ENCODE results near the gene TLE5. TPM values are rescaled to one million over a fixed set of nuclear protein-coding genes. Genes with fewer than 3 reads are reported as not detected.
A peak's percentile ranks its signal among the peaks of the same experiment; 100 is the strongest.
"Not testable (repeated sequence)": the region's sequence is repeated elsewhere in the genome, so short reads cannot be mapped to it uniquely, and the experiment has no call there.

TLE5 gene
- polyA plus RNA-seq, 3 donors, result 421 to 476 (median 472) TPM

GRCh38 chr19:3096902-3097326, 34.6 kb upstream of the TLE5 start:
- DNase-seq (ENCODE audit: low read depth in 3 of 3, low spot score in 2 of 3), result no peak

- DNase-seq (ENCODE audit: low read depth in 3 of 3, low spot score in 2 of 3), result no peak
These were observed 34.1 kb upstream of the TLE5 start for GRCh38 chr19:3096267-3096901.

DNA sequence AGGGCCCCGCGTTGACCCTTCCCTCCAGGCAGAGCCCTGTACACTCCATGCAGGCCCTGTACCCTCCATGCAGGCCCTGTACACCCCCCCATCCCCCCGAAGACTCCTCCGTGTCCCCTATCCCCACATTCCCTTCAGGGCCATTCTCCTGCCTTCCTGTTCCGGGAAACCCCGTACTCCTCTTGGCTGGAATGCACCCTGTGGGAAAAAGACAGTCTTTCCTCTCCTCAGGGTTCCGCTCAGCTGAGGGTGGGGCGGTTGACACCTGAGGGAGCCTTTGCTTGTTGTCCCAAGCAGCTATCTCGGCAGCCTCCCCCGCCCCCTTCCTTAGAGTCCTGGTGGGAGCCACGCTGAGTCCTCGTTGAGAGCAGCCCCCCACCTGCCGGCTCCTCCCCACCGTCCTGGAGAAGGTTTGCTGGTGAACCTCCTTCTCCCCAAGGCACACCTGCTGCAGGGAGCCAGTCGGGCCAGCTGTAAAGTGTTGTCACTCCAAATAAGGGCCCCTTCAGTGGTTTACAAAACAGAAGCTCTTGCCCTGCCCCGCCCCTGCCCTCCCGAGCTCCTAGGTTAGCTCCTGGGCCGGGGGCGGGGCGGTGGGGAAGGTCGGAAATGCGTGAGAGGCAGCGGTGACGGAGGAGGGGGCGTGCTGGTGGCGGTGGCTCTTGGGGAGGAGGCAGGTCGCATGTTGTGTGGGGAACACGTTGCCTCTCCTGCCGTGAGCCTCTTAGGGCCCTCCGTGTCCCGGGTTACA, 33.3 kb upstream of the TLE5 start:
- DNase-seq (ENCODE audit: low read depth in 3 of 3, low spot score in 2 of 3), result no peak

DNA sequence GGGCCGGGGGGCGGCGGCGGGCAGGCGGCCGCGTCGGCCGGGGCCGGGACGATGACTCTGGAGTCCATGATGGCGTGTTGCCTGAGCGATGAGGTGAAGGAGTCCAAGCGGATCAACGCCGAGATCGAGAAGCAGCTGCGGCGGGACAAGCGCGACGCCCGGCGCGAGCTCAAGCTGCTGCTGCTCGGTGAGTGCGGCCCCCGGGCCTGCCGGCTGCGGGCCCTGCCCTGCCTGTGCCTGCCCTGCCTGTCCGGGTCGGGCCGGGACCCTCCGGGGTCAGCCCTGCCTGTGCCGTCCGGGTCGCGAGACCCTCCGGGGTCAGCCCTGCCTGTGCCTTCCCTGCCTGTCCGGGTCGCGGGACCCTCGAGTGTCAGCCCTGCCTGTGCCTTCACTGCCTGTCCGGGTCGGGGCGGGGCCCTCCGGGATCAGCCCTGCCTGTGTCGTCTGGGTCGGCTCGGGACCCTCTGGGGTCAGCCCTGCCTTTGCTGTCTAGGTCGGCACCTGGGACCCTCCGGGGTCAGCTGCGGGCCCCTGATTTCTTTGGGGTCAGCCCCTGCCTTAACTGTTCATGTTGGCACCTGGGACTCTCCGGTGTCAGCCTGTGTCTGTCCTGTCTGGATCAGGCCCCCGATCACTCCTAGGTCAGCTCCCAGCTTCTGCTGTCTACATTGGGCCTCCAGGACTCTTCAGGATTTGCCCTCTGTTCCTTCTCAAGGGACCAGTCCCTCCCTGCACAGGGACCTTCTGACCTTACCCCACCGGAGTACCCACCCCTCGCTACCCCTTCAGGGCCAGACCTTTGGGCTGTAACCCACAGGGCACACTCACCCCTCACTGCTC, 32.5 kb upstream of the TLE5 start:
- no peak for DNase-seq (ENCODE audit: low read depth in 3 of 3, low spot score in 2 of 3)

- DNase-seq (ENCODE audit: low read depth in 3 of 3, low spot score in 2 of 3), result not testable (repeated sequence)
These were observed 27.1 kb upstream of the TLE5 start for GRCh38 chr19:3089299-3089855.

- no peak for DNase-seq (ENCODE audit: low read depth in 3 of 3, low spot score in 2 of 3)
These were observed 25.5 kb upstream of the TLE5 start for GRCh38 chr19:3087769-3088168.

GRCh38 chr19:3084943-3085342, 22.6 kb upstream of the TLE5 start:
- DNase-seq (ENCODE audit: low read depth in 3 of 3, low spot score in 2 of 3), result no peak

DNA sequence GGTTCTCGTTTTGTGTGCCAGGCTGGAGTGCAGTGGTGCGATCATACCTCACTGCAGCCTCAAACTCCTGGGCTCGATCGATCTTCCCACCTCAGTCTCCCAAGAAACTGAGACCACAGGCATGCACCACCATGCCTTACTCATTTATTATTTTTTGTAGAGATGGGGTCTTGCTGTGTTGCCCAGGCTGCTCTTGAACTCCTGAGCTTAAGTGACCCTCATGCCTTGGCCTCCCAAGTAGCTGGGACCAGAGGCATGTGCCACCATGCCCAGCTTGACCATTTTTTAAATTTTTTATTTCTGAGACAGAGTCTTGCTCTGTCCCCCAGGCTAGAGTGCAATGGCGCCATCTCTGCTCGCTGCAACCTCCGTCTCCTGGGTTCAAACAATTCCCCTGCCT, 21.7 kb upstream of the TLE5 start:
- no peak for DNase-seq (ENCODE audit: low read depth in 3 of 3, low spot score in 2 of 3)

GRCh38 chr19:3082331-3082730, 20.0 kb upstream of the TLE5 start:
- DNase-seq (ENCODE audit: low read depth in 3 of 3, low spot score in 2 of 3), result no peak

DNA sequence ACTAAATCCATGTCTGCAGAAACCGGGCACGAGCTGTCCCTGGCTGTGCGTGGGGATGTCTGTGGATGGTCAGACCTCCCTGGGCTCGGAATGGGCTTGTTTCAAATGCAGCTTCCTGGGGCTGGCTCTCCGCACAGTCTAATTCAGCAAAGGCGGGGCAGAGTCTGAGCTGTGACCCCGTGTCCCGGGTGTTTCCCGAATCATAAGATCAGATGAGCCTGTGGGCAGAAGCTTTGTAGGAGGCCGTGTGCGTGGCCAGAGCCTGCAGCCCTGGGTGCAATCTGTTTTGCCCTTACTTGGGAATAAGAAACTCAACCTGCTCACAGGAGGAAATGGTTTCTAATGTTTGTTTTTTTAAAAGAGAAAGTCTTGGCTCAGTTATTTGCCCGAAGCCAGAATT, 18.0 kb upstream of the TLE5 start:
- DNase-seq (ENCODE audit: low read depth in 3 of 3, low spot score in 2 of 3), result no peak

DNA sequence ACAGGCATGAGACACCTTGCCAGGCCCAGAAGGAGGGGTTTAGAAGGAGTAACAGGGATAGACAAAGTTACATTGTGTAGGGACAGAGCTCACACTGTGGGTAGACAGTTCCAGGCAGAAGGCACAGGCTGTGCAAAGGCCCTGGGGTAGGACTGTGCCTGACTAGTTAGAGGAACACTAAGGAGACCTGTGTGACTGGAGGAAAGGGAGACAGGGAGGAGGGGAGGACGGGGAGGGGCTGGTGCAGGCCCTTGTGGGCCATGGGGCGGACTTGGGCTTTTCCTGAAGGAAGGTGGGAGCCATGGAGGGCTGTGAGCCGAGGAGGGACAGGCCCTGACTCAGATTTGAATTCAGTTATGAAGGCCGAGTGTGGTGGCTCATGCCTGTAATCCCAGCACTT, 17.3 kb upstream of the TLE5 start:
- no peak for DNase-seq (ENCODE audit: low read depth in 3 of 3, low spot score in 2 of 3)

- no peak for DNase-seq (ENCODE audit: low read depth in 3 of 3, low spot score in 2 of 3)
These were observed 13.5 kb upstream of the TLE5 start for GRCh38 chr19:3075605-3076431.

GRCh38 chr19:3073931-3074595, 11.8 kb upstream of the TLE5 start:
- DNase-seq (ENCODE audit: low read depth in 3 of 3, low spot score in 2 of 3), result no peak

DNA sequence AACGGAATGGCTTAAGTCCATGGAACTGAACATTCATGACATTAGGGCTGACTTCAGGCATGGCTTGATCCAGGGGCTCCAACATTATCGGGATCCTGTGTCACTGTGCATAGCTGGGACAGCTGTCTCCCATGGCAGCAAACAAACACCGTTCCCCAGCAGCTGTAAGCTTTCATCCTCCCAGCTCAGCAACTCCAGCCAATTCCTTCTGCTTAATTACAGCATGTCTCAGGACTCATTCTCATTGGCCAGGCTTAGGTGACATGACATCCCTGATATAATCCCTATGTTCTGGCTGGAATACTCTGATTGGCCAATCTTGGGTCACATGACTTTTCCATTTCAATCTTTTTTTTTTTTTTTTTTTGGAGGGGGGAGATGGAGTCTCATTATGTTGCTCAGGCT, 10.9 kb upstream of the TLE5 start:
- peak; percentile 78 to 86 (median 83) for DNase-seq (ENCODE audit: low read depth in 3 of 3, low spot score in 2 of 3)

- no peak for DNase-seq (ENCODE audit: low read depth in 3 of 3, low spot score in 2 of 3)
These were observed 9.5 kb upstream of the TLE5 start for GRCh38 chr19:3071768-3072167.

GRCh38 chr19:3068071-3068470, 5.8 kb upstream of the TLE5 start:
- peak in 1 of 3 donors; percentile 71 for DNase-seq (ENCODE audit: low read depth in 3 of 3, low spot score in 2 of 3)

- DNase-seq (ENCODE audit: low read depth in 3 of 3, low spot score in 2 of 3), result no peak
These were observed 5.3 kb upstream of the TLE5 start for GRCh38 chr19:3067563-3067962.

- no peak for DNase-seq (ENCODE audit: low read depth in 3 of 3, low spot score in 2 of 3)
These were observed 4.3 kb upstream of the TLE5 start for GRCh38 chr19:3066482-3067049.

DNA sequence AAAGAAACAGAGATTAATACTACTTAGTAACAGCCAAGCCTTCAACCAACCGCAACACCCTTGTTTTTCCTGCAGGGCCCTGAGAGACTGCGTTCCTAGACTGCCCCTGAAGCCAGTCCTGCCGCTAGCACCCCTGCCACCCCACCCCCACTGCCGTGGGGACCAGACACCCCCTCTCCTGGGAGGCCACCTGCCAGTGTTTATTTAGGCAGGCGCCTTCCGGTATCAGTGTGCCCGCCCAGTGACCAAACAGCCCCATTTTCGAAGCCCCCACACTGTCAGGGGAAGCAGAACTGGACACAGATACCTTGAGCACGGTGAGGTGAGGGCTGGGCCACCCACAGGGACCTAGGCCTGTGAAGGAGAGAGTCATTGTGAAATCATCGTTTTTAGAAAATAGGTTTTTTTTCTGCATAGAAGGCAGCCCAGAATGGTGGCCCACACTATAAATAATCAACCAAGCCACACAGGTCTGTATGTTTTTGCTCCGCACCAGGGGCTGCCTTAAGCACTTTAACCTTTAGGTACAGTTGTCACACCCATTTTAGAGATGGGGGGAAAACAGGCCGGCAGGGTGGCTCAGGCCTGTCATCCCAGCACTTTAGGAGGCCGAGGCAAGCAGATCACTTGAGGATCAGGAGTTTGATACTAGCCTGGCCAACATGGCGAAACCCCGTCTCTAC, 3.5 kb upstream of the TLE5 start:
- DNase-seq (ENCODE audit: low read depth in 3 of 3, low spot score in 2 of 3), result no peak

Measured in right renal cortex interstitium (tissue), 3 donors.